Chondrocyte (in vitro differentiated cells): ENCODE measurements around the gene PDK3. TPM values are rescaled to one million over a fixed set of nuclear protein-coding genes. Genes with fewer than 3 reads are reported as not detected.

ENCODE experiments used
- DNase-seq: peaks from one replicate; pipeline ENCODE4 v3.0.0; 2021; ENCODE audit warnings: mixed read lengths, low spot score
- H3K27ac Mint-ChIP-seq: one replicate; pipeline ENCODE4 v1.8.0; 2021; ENCODE audit warnings: mild to moderate bottlenecking, moderate library complexity, mixed read lengths; ENCODE audit not compliant: unreplicated experiment
- H3K27me3 Mint-ChIP-seq: 2 replicates; pipeline ENCODE4 v1.8.0; 2021; ENCODE audit warnings: low read depth, mixed read lengths
- H3K36me3 Mint-ChIP-seq: 2 replicates; pipeline ENCODE4 v1.8.0; 2021; ENCODE audit warnings: low read depth, mixed read lengths
- H3K4me1 Mint-ChIP-seq: 2 replicates; pipeline ENCODE4 v1.8.0; 2021; ENCODE audit warnings: low read depth, mild to moderate bottlenecking, mixed read lengths
- H3K4me3 Mint-ChIP-seq: one replicate; pipeline ENCODE4 v1.8.0; 2021; ENCODE audit warnings: mild to moderate bottlenecking, moderate library complexity, mixed read lengths; ENCODE audit not compliant: unreplicated experiment
- H3K9me3 Mint-ChIP-seq: 2 replicates; pipeline ENCODE4 v1.8.0; 2021; ENCODE audit warnings: low read depth, mixed read lengths
- long read RNA-seq: library from polyadenylated mRNA; stranded (forward); transcript quantifications from one replicate; pipeline ENCODE4 v2.0.0, GENCODE V29; 2021
- total RNA-seq: library from RNA; stranded (reverse); gene quantifications from 3 replicates; pipeline ENCODE4 v1.2.1, GENCODE V29; 2021
- TF ChIP-seq, protein P1 (sequence below): fragments of 200-600 bp; sonication (generic); IDR thresholded peaks from 2 replicates; pipeline ENCODE4 v1.5.0; 2021; ENCODE audit warnings: antibody characterized with exemption, mild to moderate bottlenecking, moderate library complexity

Gene PDK3
- total RNA-seq: 42.8 to 47.5 TPM (median 44.1 TPM) in 3 replicates
- long read RNA-seq, full-length matches to known transcripts: 55 of 59 reads
- long read RNA-seq, partial matches to known transcripts: 0 of 59 reads
- long read RNA-seq, other reads (novel, unspliced or antisense): 4 of 59 reads

GRCh38 chrX:24464836-24465531 lies at the start of gene PDK3:
Gene PDK3, plus strand, starts transcription at chrX:24465286. Its CDS starts 170 bp downstream, at chrX:24465456.
- H3K36me3 Mint-ChIP-seq: no peaks in the 10 kb centered on the region
- H3K4me3 Mint-ChIP-seq: peak within 1 kb of the TSS; percentile 84
- peaks cover 2% of the 10 kb centered on the region for H3K27me3 Mint-ChIP-seq
- H3K27ac Mint-ChIP-seq: peak within 1 kb of the TSS; percentile 84
- DNase-seq: peak; percentile 97
- peaks cover 41% of the 10 kb centered on the region for H3K4me1 Mint-ChIP-seq
- no peaks in the 10 kb centered on the region for H3K9me3 Mint-ChIP-seq
- TF ChIP-seq, protein P1, sequence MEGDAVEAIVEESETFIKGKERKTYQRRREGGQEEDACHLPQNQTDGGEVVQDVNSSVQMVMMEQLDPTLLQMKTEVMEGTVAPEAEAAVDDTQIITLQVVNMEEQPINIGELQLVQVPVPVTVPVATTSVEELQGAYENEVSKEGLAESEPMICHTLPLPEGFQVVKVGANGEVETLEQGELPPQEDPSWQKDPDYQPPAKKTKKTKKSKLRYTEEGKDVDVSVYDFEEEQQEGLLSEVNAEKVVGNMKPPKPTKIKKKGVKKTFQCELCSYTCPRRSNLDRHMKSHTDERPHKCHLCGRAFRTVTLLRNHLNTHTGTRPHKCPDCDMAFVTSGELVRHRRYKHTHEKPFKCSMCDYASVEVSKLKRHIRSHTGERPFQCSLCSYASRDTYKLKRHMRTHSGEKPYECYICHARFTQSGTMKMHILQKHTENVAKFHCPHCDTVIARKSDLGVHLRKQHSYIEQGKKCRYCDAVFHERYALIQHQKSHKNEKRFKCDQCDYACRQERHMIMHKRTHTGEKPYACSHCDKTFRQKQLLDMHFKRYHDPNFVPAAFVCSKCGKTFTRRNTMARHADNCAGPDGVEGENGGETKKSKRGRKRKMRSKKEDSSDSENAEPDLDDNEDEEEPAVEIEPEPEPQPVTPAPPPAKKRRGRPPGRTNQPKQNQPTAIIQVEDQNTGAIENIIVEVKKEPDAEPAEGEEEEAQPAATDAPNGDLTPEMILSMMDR: no peak

DNA sequence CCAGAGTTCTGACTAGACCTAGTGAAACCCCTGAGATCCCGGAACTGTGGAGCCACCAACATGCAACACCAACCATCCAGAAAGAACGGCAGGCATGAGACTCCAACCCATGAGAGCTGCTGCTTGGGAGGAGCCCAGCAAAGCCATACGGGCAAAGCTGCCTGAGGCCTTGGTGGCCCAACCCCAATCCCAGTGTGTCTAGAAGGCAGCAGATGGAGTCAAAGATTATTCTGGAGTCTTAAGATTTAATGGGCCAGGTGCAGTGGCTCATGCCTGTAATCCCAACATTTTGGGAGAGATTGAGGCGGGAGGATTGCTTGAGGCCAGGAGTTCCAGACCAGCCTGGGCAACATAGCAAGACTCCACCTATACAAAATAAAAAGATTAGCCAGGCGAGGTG lies 49.2 kb upstream of the PDK3 start:
- Mint-ChIP-seq H3K27me3 (peaks cover 8% of the 10 kb centered on the region), H3K27ac (no peak overlapping the region), H3K4me3 (no peak overlapping the region), H3K36me3 (peaks cover 7% of the 10 kb centered on the region), H3K9me3 (peaks cover 7% of the 10 kb centered on the region), H3K4me1 (peaks cover 29% of the 10 kb centered on the region)
- TF ChIP-seq, protein P1: no peak
- DNase-seq: no peak

- Mint-ChIP-seq H3K4me3 (no peak overlapping the region), H3K27me3 (peaks cover 3% of the 10 kb centered on the region), H3K27ac (peak overlapping the region; percentile 67), H3K36me3 (peaks cover 6% of the 10 kb centered on the region), H3K4me1 (peaks cover 35% of the 10 kb centered on the region), H3K9me3 (peaks cover 3% of the 10 kb centered on the region)
- TF ChIP-seq, protein P1: no peak
- no peak for DNase-seq
Observed at GRCh38 chrX:24423960-24424359, 41.1 kb upstream of the PDK3 start.

- Mint-ChIP-seq H3K9me3 (peaks cover 1% of the 10 kb centered on the region), H3K27ac (peak overlapping the region; percentile 67), H3K36me3 (peaks cover 6% of the 10 kb centered on the region), H3K27me3 (peaks cover 2% of the 10 kb centered on the region), H3K4me1 (peaks cover 35% of the 10 kb centered on the region), H3K4me3 (no peak overlapping the region)
- no peak for DNase-seq
- TF ChIP-seq, protein P1: no peak
Observed at GRCh38 chrX:24424948-24425347, 40.1 kb upstream of the PDK3 start.

- Mint-ChIP-seq H3K9me3 (no peaks in the 10 kb centered on the region), H3K27me3 (peaks cover 2% of the 10 kb centered on the region), H3K27ac (no peak overlapping the region), H3K4me3 (no peak overlapping the region), H3K36me3 (peaks cover 2% of the 10 kb centered on the region), H3K4me1 (peaks cover 35% of the 10 kb centered on the region)
- TF ChIP-seq, protein P1: no peak
- DNase-seq: no peak
Observed at GRCh38 chrX:24425806-24426205, 39.3 kb upstream of the PDK3 start.
